HG02678 (cell line): ENCODE measurements around the gene HIBADH.

Experiments
- ATAC-seq: cut with Tn5 transposase; IDR thresholded peaks from one replicate; pipeline ENCODE4 v1.9.1; 2021; ENCODE audit warnings: mild to moderate bottlenecking, moderate library complexity; ENCODE audit not compliant: unreplicated experiment

HIBADH gene

DNA sequence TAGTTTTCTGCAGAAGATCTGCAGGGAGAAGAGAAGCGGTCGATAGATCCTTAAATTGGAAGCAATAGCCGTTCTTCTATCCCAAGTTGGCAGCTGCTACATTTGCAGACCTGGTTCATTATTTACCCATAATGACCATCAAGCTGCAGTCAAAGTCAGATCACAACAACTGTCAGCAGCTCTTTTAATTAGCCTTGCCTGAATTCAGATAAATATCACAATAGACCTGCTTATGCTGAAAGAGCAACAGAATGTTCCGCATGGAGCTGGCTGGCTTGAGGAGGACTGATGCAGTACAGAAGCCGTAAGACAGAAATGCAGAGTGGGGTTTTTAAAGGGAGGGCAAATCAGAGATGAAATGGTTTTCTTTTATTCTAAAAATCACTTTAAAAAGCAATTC lies 109.4 kb downstream of the HIBADH start:
- no peak for ATAC-seq

GRCh38 chr7:27551803-27552400 lies 110.8 kb downstream of the HIBADH start:
- ATAC-seq = no peak

DNA sequence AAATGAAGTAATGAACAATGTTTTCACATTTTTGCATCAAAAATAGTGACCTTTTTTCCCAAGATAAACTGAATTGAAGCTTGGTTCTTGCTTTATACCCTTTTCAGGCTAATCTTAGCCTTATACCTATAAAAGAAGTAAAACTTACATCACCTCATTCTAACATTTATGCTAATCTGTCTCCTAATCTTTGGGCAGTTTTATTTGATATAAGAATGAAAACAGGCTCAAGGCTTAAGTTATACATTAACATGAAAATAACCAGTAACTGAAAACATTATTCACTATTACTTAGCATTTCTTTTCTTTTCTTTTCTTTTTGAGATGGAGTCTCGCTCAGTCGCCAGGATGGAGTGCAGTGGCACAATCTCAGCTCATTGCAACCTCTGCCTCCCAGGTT lies 113.1 kb downstream of the HIBADH start:
- no peak for ATAC-seq

DNA sequence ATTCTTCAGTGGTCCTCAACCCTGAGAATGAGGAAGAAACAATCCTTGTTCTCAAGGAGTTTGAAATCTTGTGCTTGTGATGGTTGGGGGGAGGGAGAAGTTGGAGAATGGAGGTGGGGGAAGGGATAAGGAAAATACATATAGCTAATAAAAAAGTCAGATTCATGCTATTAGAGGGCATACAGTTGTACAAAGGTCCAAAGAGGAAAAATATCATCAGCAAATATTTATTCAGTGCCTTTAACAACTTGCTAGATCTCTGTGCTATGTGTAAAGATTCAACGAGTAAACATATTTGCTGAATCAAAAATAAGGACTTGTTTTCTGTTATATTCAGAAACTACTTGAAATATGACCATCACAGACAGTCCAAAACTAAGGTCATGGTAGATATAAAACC lies 114.4 kb downstream of the HIBADH start:
- ATAC-seq = no peak

GRCh38 chr7:27547401-27547800 lies 115.3 kb downstream of the HIBADH start:
- ATAC-seq = no peak

DNA sequence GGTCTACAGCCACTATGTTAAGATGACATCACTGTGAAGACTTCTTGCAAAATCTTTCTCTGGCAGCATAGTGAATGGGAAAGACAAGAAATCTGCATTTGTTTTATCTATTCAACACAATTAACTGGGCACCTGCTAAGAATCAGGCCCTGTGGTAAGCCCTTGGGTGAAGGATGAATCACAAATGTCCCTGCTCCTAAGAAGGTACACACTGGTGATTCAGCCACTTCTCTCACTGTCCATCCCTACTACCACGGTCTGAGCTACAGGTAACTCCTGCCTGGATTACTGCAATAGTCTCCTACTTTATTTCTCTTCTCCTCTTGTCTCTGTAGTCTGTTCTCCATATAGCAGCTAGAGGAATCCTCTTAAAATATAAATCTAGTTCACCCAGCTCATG lies 116.1 kb downstream of the HIBADH start:
- no peak for ATAC-seq

DNA sequence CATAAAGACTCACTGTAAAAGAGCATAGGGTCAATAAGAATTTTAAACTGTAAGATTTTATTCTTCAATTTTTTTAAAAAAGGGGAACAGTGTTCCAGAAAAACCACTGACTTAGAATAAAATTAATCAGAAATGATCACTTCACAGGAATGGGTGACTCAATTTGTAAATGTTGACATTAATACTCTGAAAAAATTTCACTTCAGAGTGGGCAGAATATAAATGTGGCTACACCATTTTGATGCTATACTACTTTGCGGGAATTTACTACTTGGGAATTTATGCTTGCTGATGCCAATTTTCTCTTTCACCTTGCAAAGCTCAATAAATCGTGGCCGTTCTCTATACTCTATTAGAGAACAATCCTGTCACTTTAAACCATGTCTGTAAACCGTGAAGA lies 126.9 kb downstream of the HIBADH start:
- no peak for ATAC-seq

DNA sequence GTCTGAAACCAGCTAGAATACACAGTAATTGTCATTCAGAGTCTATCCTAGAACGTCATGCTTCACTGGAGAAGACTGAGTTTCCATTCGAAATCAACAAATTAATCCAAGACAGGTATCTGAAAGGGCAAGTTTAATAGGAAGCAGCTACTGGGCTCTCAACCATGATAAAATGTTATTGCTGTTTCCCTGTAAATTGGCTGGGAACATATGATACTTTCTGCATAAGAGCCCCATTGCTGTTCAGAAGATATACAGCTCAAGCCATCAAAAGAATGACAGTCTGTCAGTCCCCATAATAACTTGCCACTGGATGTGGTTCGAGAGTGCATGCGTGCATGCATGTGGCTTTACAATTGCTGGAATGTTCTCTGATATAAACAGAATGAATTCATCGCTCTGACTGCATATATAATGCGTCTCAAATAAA lies 129.0 kb downstream of the HIBADH start:
- ATAC-seq = no peak

GRCh38 chr7:27532314-27532713 lies 130.4 kb downstream of the HIBADH start:
- ATAC-seq = no peak

DNA sequence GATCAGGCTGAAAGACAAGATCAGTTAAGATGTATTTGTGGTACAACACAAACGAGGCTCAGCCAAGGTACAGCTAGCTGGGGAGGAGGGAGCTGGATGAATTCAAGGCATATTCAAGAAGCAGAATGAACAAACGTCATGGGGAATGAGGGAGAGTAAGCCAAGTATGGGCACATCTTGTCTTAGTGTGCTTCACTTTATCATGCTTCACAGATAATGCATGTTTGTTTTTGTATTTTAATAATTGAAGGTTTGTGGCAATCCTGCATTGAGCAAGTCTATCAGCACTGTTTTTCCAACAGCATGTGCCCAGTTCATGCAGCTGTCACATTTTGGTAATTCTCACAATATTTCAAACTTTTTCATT lies 135.4 kb downstream of the HIBADH start:
- ATAC-seq = no peak

DNA sequence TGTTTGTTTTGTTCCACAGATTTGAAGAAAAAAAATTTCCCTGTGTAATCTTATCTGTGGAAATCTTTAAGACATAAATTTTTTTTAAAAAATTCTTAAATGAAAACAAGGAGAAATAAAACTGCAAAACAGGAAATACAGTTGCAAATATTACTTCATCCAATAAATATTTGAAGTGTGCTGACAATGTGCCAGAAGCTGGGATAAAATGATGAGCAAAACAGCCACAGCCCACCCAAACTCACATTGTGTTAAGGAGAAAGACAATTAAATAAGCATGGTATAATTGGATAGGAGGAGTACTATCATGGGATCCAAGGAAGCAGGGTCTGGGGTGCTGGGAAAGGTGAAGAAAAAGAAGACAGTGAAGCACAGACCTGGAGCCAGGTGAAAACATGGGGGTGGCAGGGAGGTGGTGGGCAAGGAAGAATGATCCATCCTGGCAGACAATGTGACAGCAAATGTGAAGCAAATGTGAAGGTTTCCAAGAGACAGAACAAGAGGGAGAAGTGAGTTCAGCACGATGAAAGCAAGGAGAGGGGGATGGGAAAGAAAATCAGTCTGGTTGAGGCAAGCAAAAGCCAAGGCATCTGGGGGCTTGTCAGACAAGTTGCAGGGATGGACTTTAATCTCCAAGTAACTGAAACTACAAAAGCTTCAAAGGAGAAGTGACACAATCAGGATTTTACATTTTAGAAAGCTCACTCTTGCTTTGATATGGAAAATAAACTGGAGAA lies 135.9 kb downstream of the HIBADH start:
- no peak for ATAC-seq

DNA sequence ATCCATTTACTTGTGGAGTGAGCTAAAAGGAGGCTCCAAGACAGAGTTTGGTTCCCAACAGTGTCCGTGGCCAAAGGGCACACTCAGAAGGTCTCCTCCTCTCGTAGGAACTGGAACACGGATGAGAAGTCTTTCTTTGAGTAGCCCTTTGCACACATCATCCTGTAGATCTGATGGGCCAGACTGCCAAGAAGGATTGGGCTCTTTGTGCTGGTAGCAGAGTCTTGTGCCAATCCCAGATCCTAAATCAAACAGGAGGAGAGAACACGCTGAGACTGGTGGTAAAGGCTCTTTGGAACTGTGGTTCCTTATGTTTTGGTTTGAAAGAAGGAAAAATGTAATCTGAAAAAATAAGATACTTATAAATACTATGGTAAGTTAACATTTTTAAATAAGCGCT lies 136.6 kb downstream of the HIBADH start:
- no peak for ATAC-seq

DNA sequence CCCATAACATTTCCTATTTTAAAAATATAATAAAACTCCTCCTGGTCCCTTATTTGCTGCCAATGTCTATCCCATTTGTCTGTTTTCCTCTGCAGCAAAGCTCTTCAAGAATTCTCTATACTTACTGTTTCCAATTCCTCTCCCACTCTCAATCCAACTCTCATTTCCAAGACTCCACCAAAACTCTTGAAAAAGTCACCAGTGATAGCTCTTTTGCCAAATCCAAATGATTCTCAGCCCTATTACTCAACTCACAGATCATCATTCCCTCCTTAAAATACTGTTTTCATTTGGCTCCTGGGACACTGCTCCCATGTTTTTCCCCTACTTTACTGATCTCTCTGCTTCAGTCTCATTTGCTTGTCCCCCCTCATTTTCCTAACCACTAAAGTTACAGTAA lies 139.4 kb downstream of the HIBADH start:
- no peak for ATAC-seq

GRCh38 chr7:27522566-27522965 lies 140.1 kb downstream of the HIBADH start:
- no peak for ATAC-seq

GRCh38 chr7:27520815-27521790 lies 141.6 kb downstream of the HIBADH start:
- no peak for ATAC-seq

GRCh38 chr7:27519793-27520469 lies 142.8 kb downstream of the HIBADH start:
- no peak for ATAC-seq

DNA sequence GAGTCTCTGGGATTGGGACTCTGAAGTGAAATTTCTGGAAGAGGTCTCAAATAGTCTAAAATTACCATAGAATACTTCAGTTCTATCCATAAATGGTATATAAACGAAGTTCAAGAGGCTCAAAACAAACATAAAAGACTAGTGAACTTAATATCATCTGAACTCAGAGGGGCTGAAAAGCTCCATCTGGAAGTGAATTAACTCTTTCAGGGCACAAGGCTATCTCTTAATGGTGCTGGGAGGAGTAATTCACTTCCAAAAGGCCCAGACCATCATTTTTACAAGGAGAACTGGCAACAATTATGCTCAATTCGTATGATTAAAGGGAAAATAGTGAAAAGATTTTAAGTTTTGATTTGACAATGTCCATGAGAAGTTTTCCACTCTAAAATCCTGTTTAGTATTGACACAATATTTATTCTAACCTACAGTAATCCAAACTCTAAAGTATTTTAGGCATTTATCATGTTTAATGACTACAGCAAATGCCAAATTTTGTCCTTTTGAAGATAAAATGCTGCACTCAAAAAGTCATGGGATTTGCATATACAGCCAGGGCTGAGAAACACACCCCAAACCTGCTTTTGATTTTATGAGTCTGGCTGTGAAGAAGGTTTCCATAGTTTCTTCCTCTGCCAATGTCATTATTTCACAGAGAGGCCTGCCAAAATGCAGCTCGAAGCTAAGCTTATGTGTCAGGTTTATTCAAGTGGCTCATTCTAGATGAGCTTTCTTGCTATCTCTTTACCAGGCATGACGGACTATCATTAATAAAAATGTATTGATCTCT lies 143.9 kb downstream of the HIBADH start:
- ATAC-seq = no peak

DNA sequence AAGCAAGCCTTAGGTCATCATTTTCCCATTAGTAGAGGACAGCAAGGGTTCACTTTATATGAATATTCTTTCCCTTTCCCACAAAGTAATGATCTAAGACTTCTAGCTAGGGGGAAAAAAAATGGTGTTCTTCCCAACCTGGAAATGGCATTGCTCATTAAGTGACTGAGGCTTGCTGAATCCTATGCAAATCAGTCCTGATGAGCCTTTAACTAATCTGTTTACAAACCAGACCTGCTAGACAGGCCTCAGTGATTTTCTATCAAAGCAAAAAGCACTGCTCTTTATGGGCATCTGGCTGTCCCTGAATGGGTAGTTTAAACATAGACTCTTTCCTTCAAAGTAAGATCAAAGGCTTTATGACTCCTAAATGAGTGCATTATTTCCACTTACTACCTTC lies 146.3 kb downstream of the HIBADH start:
- no peak for ATAC-seq

GRCh38 chr7:27515933-27516332 lies 146.8 kb downstream of the HIBADH start:
- no peak for ATAC-seq

DNA sequence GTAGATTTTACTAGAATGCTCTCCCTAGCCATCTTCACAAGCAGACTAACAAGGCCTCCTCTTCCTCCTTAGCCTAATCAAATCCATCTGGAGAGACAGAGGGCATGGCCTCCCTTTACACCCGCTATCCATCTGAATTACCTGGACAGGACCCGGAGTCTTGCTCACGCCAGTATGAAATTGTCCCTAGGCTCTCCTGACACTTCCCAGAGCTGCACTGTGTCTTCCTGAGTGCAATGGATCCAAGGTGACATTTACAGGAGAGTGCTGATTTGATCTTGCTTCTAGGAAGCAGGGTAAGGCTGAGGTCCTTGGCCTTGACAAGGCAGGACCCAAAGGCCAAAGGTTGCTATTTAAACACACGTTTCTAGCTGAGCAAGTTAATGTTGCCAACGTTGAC lies 147.8 kb downstream of the HIBADH start:
- no peak for ATAC-seq
